SK-N-SH treated with all-trans-retinoic acid at 6 μM for 48 hours (cell line): ENCODE results near the gene VSIG1.

Experiments used
- CSRNP3 ChIP-seq: fragments of 250-450 bp; sonication (Bioruptor Pico); IDR thresholded peaks from 2 replicates; pipeline ENCODE4 v1.5.1; 2021; ENCODE audit warnings: mild to moderate bottlenecking, moderate library complexity
- PATZ1 ChIP-seq: fragments of 250-450 bp; sonication (Bioruptor Pico); IDR thresholded peaks from 2 replicates; pipeline ENCODE4 v1.8.0; 2020; ENCODE audit warnings: mild to moderate bottlenecking, moderate library complexity, borderline replicate concordance
- RARB ChIP-seq: fragments of 250-450 bp; sonication (Bioruptor Pico); IDR thresholded peaks from 2 replicates; pipeline ENCODE4 v1.8.0; 2021; ENCODE audit warnings: mild to moderate bottlenecking, moderate library complexity
- ZFP3 ChIP-seq: fragments of 250-450 bp; sonication (Bioruptor Pico); IDR thresholded peaks from 2 replicates; pipeline ENCODE4 v1.5.0; 2020; ENCODE audit warnings: mild to moderate bottlenecking, moderate library complexity
- ZFP30 ChIP-seq: fragments of 450-650 bp; formaldehyde crosslinking; IDR thresholded peaks from 2 replicates; pipeline ENCODE4 v1.5.0; 2022; ENCODE audit warnings: mild to moderate bottlenecking, moderate library complexity
- ZNF70 ChIP-seq: fragments of 450-650 bp; formaldehyde crosslinking; IDR thresholded peaks from 2 replicates; pipeline ENCODE4 v1.5.0; 2020; ENCODE audit warnings: mild to moderate bottlenecking, moderate library complexity

GRCh38 chrX:108072746-108073145 is 27.9 kb downstream of the VSIG1 start:
- TF ChIP-seq ZFP3 (no peak), ZNF70 (no peak), RARB (CRISPR knock-in tag) (no peak), CSRNP3 (no peak), ZFP30 (no peak), PATZ1 (CRISPR knock-in tag) (no peak)
